GM12878 (cell line): Measurements from ENCODE around the gene PAX5. TPM values are rescaled to one million over a fixed set of nuclear protein-coding genes. Genes with fewer than 3 reads are reported as not detected.

Source experiments
- ATAC-seq: fragments of 200-7000 bp; cut with Tn5 transposase; 3 replicates; pipeline ENCODE4 v1.9.1; 2020; ENCODE audit warnings: mild to moderate bottlenecking, moderate library complexity
- BruUV-seq: library from RNA; stranded (reverse); fragments of 400-500 nt; replicated peaks from 2 replicates; lab custom pipeline; 2021; lab: Mats Ljungman, UMichigan
- CTCF ChIA-PET: fragments of 300-600 bp; sonication (Branson Sonifier 250); formaldehyde crosslinking; extraction: SDS; loops from one replicate; lab custom pipeline; 2021; ENCODE audit warnings: inconsistent platforms; lab: Yijun Ruan, JAX
- POLR2A ChIA-PET: fragments of 350-600 bp; formaldehyde crosslinking; extraction: SDS; loops from one replicate; lab custom pipeline; 2021; ENCODE audit warnings: inconsistent platforms; lab: Charles Lee
- RAD21 ChIA-PET: fragments of 300-600 bp; sonication (Branson Sonifier 250); formaldehyde crosslinking; loops from one replicate; lab custom pipeline; 2023; ENCODE audit warnings: antibody characterized with exemption; ENCODE audit not compliant: unreplicated experiment; lab: Charles Lee
- SMC1A ChIA-PET: fragments of 300-600 bp; sonication (Branson Sonifier 250); formaldehyde crosslinking; loops from one replicate; lab custom pipeline; 2023; ENCODE audit not compliant: unreplicated experiment, uncharacterized antibody; lab: Charles Lee
- DNase-seq: peaks from one replicate; pipeline ENCODE4 v3.0.0-alpha.2; 2011; ENCODE audit warnings: low read depth, low spot score
- FAIRE-seq: peaks from 3 replicates; lab custom pipeline; 2011; peaks lifted over from hg19 to GRCh38; lab: Jason Lieb, UNC
- H2AFZ ChIP-seq: 2 replicates; pipeline ENCODE4 v1.6.0; 2011; ENCODE audit warnings: low read depth, low read length, control low read depth; ENCODE audit not compliant: control insufficient read depth
- H3K27ac ChIP-seq: 2 replicates; pipeline ENCODE4 v1.5.1; 2011; ENCODE audit warnings: control low read depth; ENCODE audit not compliant: control insufficient read depth, insufficient read depth
- H3K27me3 ChIP-seq, 2 experiments: replicated peaks in 1 of 2; 2 replicates each; pipeline versions ENCODE4 v1.6.0 to v1.6.1; 2011; ENCODE audit warnings: low read length in 1 of 2; ENCODE audit not compliant: control insufficient read depth in 2 of 2, insufficient read depth in 2 of 2
- H3K36me3 ChIP-seq, 2 experiments: 2 replicates each; pipeline ENCODE4 v1.5.1; 2011; ENCODE audit warnings: low read length in 1 of 2; ENCODE audit not compliant: control insufficient read depth in 2 of 2, insufficient read depth in 2 of 2
- H3K4me1 ChIP-seq: 2 replicates; pipeline ENCODE4 v1.6.1; 2011; ENCODE audit warnings: mild to moderate bottlenecking, low read length, moderate library complexity, mixed read lengths; ENCODE audit not compliant: control insufficient read depth, insufficient read depth
- H3K4me2 ChIP-seq: 2 replicates; pipeline ENCODE4 v1.6.0; 2011; ENCODE audit warnings: control low read depth; ENCODE audit not compliant: control insufficient read depth, insufficient read depth
- H3K4me3 ChIP-seq: fragments of 200-600 bp; sonication (generic); 2 replicates; pipeline ENCODE4 v1.5.1; 2016
- H3K79me2 ChIP-seq: 2 replicates; pipeline ENCODE4 v1.6.0; 2011; ENCODE audit warnings: low read length; ENCODE audit not compliant: control insufficient read depth, insufficient read depth
- H3K9ac ChIP-seq: 2 replicates; pipeline ENCODE4 v1.8.0; 2011; ENCODE audit warnings: low read length, control low read depth, mixed read lengths; ENCODE audit not compliant: control insufficient read depth, insufficient read depth
- H3K9me3 ChIP-seq: replicated peaks from 3 replicates; pipeline ENCODE4 v1.5.1; 2011; ENCODE audit warnings: mild to moderate bottlenecking, low read length; ENCODE audit not compliant: control insufficient read depth, insufficient read depth
- H4K20me1 ChIP-seq: 2 replicates; pipeline ENCODE4 v1.6.0; 2011; ENCODE audit not compliant: control insufficient read depth, insufficient read depth
- CEBPZ ChIP-seq: fragments of 150-350 bp; IDR thresholded peaks from 2 replicates; pipeline ENCODE4 v1.6.1; 2016; ENCODE audit warnings: low read depth, low read length
- DPF2 ChIP-seq: fragments of 450-650 bp; IDR thresholded peaks from 2 replicates; pipeline ENCODE4 v1.6.1; 2017; ENCODE audit warnings: mild to moderate bottlenecking
- TBL1XR1 ChIP-seq: IDR thresholded peaks from 2 replicates; pipeline ENCODE4 v1.6.1; 2012; ENCODE audit warnings: low read depth, low read length, improper control_type of control experiment
- WGBS: methylation state at CpG from one replicate; pipeline ENCODE4 v1.1.6; 2016; ENCODE audit warnings: low lambda C conversion rate; ENCODE audit not compliant: insufficient replicate concordance, insufficient coverage; ENCODE audit errors: missing lambda C conversion rate; 5-methylcytosine and 5-hydroxymethylcytosine counted together
- in situ Hi-C: fragments of 300-500 bp; cut with MboI; formaldehyde crosslinking; loops from 9 replicates; pipeline ENCODE4 v1.14.3; 2018; ENCODE audit warnings: mixed read lengths
- intact Hi-C: fragments of 100-400 bp; cut with micrococcal nuclease; formaldehyde crosslinking; loops from one replicate; pipeline ENCODE4 v1.14.2; 2022; ENCODE audit not compliant: unreplicated experiment
- polyA plus RNA-seq, 11 experiments: library from polyadenylated mRNA; depleted of rRNA in 4 of 11; unstranded in 6 of 11; stranded (reverse) in 5 of 11; fragments of >200 nt; fragmentation: Nextera tagmentation in 4 of 11; fragmentation: Illumina TruSeq in 1 of 11; extraction: Ambion mirVana in 4 of 11; extraction: Trizol in 1 of 11; gene quantifications; 1 replicate in 1 of 11; 2 replicates in 10 of 11; pipeline versions ENCODE4 v1.2.1 to v1.2.3, GENCODE V29; 2011 to 2016; ENCODE audit warnings: inconsistent platforms in 2 of 11, missing spikeins in 2 of 11, low read depth in 1 of 11
- total RNA-seq, 4 experiments: library from RNA; depleted of rRNA in 3 of 4; stranded (reverse); fragments of >200 nt in 3 of 4; fragmentation: Illumina TruSeq in 1 of 4; extraction: Trizol in 1 of 4; gene quantifications; 2 replicates each; pipeline versions ENCODE4 v1.2.1 to v1.2.3, GENCODE V29; 2013 to 2021

PAX5 gene
- total and polyA plus RNA-seq, 10 of the 15 experiments (the other 5 are each of a cell fraction or from before 2014, with no cell fraction given) = 2.2 to 123 (median 31.9) TPM

DNA sequence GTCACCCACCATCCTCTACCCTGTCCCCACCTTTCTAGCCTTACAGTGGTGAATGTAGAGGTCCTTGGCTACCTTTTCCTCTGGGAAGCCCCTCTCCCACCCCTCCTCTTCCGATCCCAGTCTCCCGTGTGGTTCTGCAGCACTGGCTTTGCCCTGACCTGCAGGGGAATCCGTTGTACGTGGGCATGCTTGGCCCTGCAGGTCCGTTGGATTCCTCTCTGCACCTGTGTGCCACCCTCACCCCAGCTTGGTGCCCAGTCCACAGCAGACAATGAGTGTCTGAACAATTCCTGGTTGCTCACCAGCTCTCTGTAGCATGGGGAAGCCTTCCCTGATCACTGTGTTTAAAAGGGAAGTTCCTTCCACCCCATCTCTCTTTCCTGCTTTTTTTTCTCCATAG, 185.1 kb downstream of the PAX5 start:
- no peak overlapping the region for H3K27ac ChIP-seq
- intact Hi-C loops (no loop called here), in situ Hi-C loops (no loop called here)
- H3K79me2 ChIP-seq = no peaks in the 10 kb centered on the region
- RAD21 ChIA-PET = no interaction called here
- no peak overlapping the region for H3K9ac ChIP-seq
- FAIRE-seq (no peak), DNase-seq (no peak), ATAC-seq (no peak)
- POLR2A ChIA-PET = no interaction called here
- peaks cover 4% of the 10 kb centered on the region; the same call in 1 of the 2 replicates for H4K20me1 ChIP-seq
- BruUV-seq = no TSS peak
- CTCF ChIA-PET = interaction anchor here (0.6 to 1.1 kb wide), 2 partner anchors 57 to 65 kb away, joined by 3 read pairs; no protein-coding TSS in a partner anchor
- WGBS = 84% methylated on average over 5 of the region's 5 CpGs
- no peaks in the 10 kb centered on the region for H3K27me3 ChIP-seq
- H3K36me3 ChIP-seq = peaks cover 46 to 50% of the 10 kb centered on the region in 2 experiments
- peaks cover 11% of the 10 kb centered on the region; the same call in 1 of the 2 replicates for H3K4me1 ChIP-seq
- no peaks in the 10 kb centered on the region for H3K9me3 ChIP-seq
- H3K4me3 ChIP-seq = no peak overlapping the region
- H3K4me2 ChIP-seq = no peak overlapping the region
- TF ChIP-seq DPF2 = no peak
- TF ChIP-seq TBL1XR1 = no peak
- TF ChIP-seq CEBPZ = no peak
- no peak overlapping the region for H2AFZ ChIP-seq
- SMC1A ChIA-PET = no interaction called here
